ENCODE data around the gene YPEL5.

Gene YPEL5

GRCh38 chr2:30208453-30208852 is 61.6 kb downstream of the YPEL5 start:
- TF ChIP-seq CTCF (IDR thresholded peaks at IDR 0.05; ENCODE audit: low read depth, low read length): peak; percentile 89
- no peak overlapping the region for H3K4me3 ChIP-seq (replicated peaks in 1 of 2; ENCODE audit: low read depth in 2 of 2, low read length in 2 of 2)
- DNase-seq (ENCODE audit: low read depth in 2 of 2): peak; percentile 82 to 87

GRCh38 chr2:30209227-30209626 is 62.4 kb downstream of the YPEL5 start:
- H3K4me3 ChIP-seq (replicated peaks in 1 of 2; ENCODE audit: low read depth in 2 of 2, low read length in 2 of 2): no peak overlapping the region
- no peak for DNase-seq (ENCODE audit: low read depth in 2 of 2)
- no peak for TF ChIP-seq CTCF (IDR thresholded peaks at IDR 0.05; ENCODE audit: low read depth, low read length)

Data from cardiac fibroblast (primary cell).